ENCODE data around the gene GLRA1.

GRCh38 chr5:151773951-151774350 is 150.7 kb downstream of the GLRA1 start:
- TF ChIP-seq CTCF (IDR thresholded peaks at IDR 0.05), result no peak
- TF ChIP-seq POLR2A (IDR thresholded peaks at IDR 0.05), result no peak
- no peak for TF ChIP-seq POLR2AphosphoS5 (IDR thresholded peaks at IDR 0.05)

All from prostate gland (tissue), 2 donors.